Common myeloid progenitor, CD34-positive (primary cell): ENCODE data around the gene LPIN1.

ENCODE experiments used
- CTCF ChIA-PET: fragments of 350-600 bp; sonication (Branson Sonifier 250); formaldehyde crosslinking; loops from one replicate; lab custom pipeline; 2021; ENCODE audit warnings: antibody characterized with exemption; lab: Charles Lee
- POLR2A ChIA-PET: fragments of 350-600 bp; sonication (Branson Sonifier 250); formaldehyde crosslinking; loops from one replicate; lab custom pipeline; 2021; ENCODE audit warnings: antibody characterized with exemption; lab: Charles Lee
- DNase-seq, 3 donors: peaks; one replicate each; pipeline versions ENCODE4 v3.0.0 to v3.0.0-alpha.2; 2013
- H3K27ac ChIP-seq, 2 experiments: 1 replicate in 1 of 2; 2 replicates in 1 of 2; pipeline ENCODE4 v1.7.0; 2013; ENCODE audit warnings: inconsistent platforms in 2 of 2, low read length in 2 of 2, mild to moderate bottlenecking in 2 of 2, low read depth in 1 of 2, moderate library complexity in 1 of 2; ENCODE audit not compliant: severe bottlenecking in 2 of 2, insufficient read depth in 1 of 2, poor library complexity in 1 of 2
- H3K27me3 ChIP-seq, 5 experiments: replicated peaks in 2 of 5; 1 replicate in 3 of 5; 2 replicates in 2 of 5; pipeline versions ENCODE4 v1.6.1 to v1.7.0; 2013; ENCODE audit warnings: low read length in 4 of 5, mild to moderate bottlenecking in 2 of 5, moderate library complexity in 2 of 5, inconsistent platforms in 1 of 5; ENCODE audit not compliant: insufficient read depth in 5 of 5, control insufficient read depth in 4 of 5
- H3K36me3 ChIP-seq, 4 experiments: 1 replicate in 2 of 4; 2 replicates in 2 of 4; pipeline versions ENCODE4 v1.6.1 to v1.7.0; 2013; ENCODE audit warnings: low read length in 3 of 4, control low read depth in 1 of 4, mild to moderate bottlenecking in 1 of 4; ENCODE audit not compliant: control insufficient read depth in 4 of 4, insufficient read depth in 4 of 4
- H3K4me1 ChIP-seq, 4 experiments: 1 replicate in 3 of 4; 2 replicates in 1 of 4; pipeline versions ENCODE4 v1.6.1 to v1.7.1; 2013; ENCODE audit warnings: low read length in 3 of 4, mild to moderate bottlenecking in 3 of 4, control low read depth in 1 of 4, inconsistent platforms in 1 of 4, moderate library complexity in 1 of 4; ENCODE audit not compliant: control insufficient read depth in 4 of 4, insufficient read depth in 4 of 4; ENCODE audit errors: control extremely low read depth in 1 of 4
- H3K4me3 ChIP-seq, 7 experiments: 1 replicate in 4 of 7; 2 replicates in 3 of 7; pipeline versions ENCODE4 v1.5.1 to v1.7.0; 2013; ENCODE audit warnings: mild to moderate bottlenecking in 7 of 7, low read length in 6 of 7, moderate library complexity in 6 of 7, inconsistent platforms in 2 of 7, low read depth in 2 of 7, control low read depth in 1 of 7; ENCODE audit not compliant: insufficient read depth in 4 of 7, control insufficient read depth in 1 of 7; ENCODE audit errors: extremely low read depth in 1 of 7
- H3K9me3 ChIP-seq, 5 experiments: 1 replicate in 4 of 5; 2 replicates in 1 of 5; pipeline versions ENCODE4 v1.6.1 to v1.7.1; 2013; ENCODE audit warnings: low read length in 4 of 5, mild to moderate bottlenecking in 2 of 5, inconsistent platforms in 1 of 5, low read depth in 1 of 5, moderate library complexity in 1 of 5; ENCODE audit not compliant: control insufficient read depth in 4 of 5, insufficient read depth in 2 of 5; ENCODE audit errors: control extremely low read depth in 1 of 5
- WGBS: methylation state at CpG from one replicate; pipeline ENCODE4 v1.1.5; 2013; ENCODE audit not compliant: insufficient coverage; 5-methylcytosine and 5-hydroxymethylcytosine counted together

Gene LPIN1

DNA sequence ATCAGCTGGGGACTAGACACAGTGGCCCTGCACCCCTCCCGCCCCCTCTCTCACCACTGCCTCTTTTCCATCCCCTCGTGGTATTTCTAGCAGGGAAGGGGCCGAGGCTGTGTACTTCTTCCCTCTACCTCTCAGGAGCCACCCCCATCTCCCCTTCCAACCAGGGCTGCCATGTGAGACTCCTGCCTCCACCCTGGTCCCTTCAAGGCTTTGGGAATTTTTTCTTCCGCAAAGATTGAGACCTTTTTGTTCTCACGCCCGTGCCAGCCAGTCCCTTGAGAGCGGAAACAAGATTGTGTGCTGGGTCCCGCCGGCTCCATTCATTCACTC is 39.1 kb downstream of the LPIN1 start:
- WGBS, result 94% methylated on average over 8 of the region's 9 CpGs
- CTCF ChIA-PET, result interaction anchor here (0.8 to 15.5 kb wide), 11 partner anchors 10 to 109 kb away, joined by 3 to 430 read pairs (median 5); partner anchors contain the start of gene LPIN1

DNA sequence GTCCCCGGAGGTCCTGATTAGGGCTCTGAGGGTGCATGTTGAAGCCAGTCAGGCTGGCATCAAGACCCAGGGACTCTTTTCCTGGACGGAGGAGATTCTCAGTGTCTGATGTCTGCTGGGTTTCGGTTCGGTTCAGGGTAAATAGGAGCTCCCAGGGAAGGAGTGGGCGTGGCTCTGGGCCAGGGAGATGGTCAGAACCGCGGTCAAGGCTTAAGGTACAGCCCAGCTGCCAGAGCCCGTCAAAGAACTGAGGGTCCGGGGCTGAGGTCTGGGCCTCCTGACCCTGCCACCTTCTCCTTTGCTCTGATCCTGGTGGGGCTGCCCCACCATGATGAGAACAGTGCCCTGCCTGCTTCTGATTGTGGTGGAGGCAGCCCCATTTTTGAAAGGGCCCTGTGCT is 39.8 kb downstream of the LPIN1 start:
- Histone ChIP-seq H3K36me3 (peaks cover 17 to 98% (median 78%) of the 10 kb centered on the region in 4 experiments), H3K4me1 (no peaks in the 10 kb centered on the region), H3K4me3 (no peak overlapping the region), H3K27ac (no peak overlapping the region), H3K27me3 (no peaks in the 10 kb centered on the region), H3K9me3 (no peaks in the 10 kb centered on the region)
- WGBS, result 96% methylated on average over 3 of the region's 9 CpGs
- ChIA-PET CTCF (interaction anchor here (0.6 to 15.5 kb wide), 7 partner anchors 14 to 200 kb away, joined by 3 to 430 read pairs (median 3); partner anchors contain the start of gene LPIN1), POLR2A (no interaction called here)
- DNase-seq, result no peak

More for the DNA sequence above, 39.1 kb downstream of the LPIN1 start:
- no peaks in the 10 kb centered on the region for H3K27me3 ChIP-seq
- H3K27ac ChIP-seq, result no peak overlapping the region
- H3K9me3 ChIP-seq, result no peaks in the 10 kb centered on the region
- no peaks in the 10 kb centered on the region for H3K4me1 ChIP-seq
- H3K36me3 ChIP-seq, result peaks cover 23 to 98% (median 79%) of the 10 kb centered on the region in 4 experiments
- POLR2A ChIA-PET, result no interaction called here
- H3K4me3 ChIP-seq, result no peak overlapping the region
- no peak for DNase-seq

DNA sequence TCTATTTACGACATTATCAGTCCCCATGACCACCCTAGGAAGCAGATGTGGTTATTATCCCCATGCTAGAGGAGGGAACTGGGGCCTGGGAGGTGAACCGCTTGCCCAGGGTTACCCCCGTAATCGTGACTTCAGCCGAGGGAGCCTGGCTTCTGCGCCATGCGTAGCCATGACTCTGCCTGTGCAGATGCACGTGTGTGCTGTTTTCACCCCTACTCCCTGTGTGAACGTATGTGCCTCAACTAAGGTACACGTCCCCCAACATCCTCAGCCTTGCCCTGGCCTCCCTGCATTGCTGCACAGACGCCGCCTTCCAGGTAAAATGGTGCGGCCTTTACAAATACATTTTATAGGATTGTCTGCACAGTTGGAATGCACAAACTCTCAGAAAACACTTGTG is 40.2 kb downstream of the LPIN1 start:
- POLR2A ChIA-PET, result no interaction called here

DNA sequence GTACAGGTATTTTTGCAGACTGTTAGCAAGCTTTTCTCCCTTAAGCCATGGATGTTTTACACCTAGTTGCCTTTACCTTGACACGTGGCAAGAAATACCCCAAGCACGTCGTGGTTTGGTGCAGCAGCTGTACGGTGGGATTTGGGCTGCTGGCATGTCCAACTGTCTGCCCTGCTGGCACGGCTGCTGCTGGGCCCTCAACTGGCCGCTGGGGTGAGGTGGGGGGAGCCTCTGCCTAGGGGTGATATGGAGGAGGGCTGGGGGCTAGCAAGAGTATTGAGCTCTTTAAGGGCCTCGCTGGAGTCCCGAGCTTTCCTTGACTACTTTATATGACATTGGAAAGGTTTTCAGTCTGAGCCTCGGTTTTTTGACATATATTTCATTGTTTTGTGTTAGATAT is 41.6 kb downstream of the LPIN1 start:
- 88% methylated on average over 6 of the region's 9 CpGs for WGBS
- H3K36me3 ChIP-seq, result peaks cover 20 to 98% (median 75%) of the 10 kb centered on the region in 4 experiments
- H3K4me3 ChIP-seq, result no peak overlapping the region
- POLR2A ChIA-PET, result no interaction called here
- no peaks in the 10 kb centered on the region for H3K9me3 ChIP-seq
- H3K4me1 ChIP-seq, result no peaks in the 10 kb centered on the region
- CTCF ChIA-PET, result interaction anchor here (1.2 to 15.5 kb wide), 5 partner anchors 13 to 96 kb away, joined by 3 to 430 read pairs (median 32); partner anchors contain the start of gene LPIN1
- H3K27ac ChIP-seq, result no peak overlapping the region
- no peaks in the 10 kb centered on the region for H3K27me3 ChIP-seq
- no peak for DNase-seq

More for the DNA sequence above, 40.2 kb downstream of the LPIN1 start:
- Histone ChIP-seq H3K27ac (no peak overlapping the region), H3K9me3 (no peaks in the 10 kb centered on the region), H3K36me3 (peaks cover 15 to 98% (median 77%) of the 10 kb centered on the region in 4 experiments), H3K4me3 (no peak overlapping the region), H3K27me3 (no peaks in the 10 kb centered on the region), H3K4me1 (no peaks in the 10 kb centered on the region)
- CTCF ChIA-PET, result interaction anchor here (0.6 to 15.5 kb wide), 8 partner anchors 7 to 200 kb away, joined by 3 to 430 read pairs (median 3); partner anchors contain the start of gene LPIN1
- WGBS, result 97% methylated on average over 10 of the region's 13 CpGs
- DNase-seq, result no peak

DNA sequence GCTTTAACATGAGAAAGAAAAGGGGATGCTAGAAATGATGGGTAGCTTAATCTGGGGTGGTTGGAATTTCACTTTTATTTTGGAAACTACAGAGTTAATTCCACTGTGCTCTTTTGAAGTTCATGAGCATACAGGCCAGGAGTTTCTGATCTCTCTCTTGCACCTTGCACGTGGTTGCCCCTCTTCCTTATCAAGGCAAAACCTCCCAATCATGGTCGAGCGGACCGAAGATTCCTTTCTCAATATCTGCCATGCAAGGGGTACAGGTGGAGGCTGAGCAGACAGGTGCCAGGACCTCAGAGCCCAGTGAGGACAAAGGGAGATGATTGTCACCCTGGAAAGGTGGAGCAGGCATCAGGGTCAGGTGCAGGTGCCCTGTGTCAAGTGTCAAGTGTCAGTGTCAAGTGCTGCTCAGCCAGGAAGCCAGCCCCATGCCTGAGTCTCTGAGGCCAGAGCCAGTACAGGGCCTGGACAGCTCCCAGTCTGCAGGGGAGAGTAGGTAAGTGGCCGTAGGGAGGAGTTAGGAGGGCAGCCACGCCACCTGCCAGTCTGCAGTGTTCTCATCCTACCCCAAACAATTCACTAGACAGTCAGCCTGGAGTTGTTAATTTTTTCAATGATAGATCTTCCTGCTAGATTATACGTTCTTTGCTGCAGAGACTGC is 42.2 kb downstream of the LPIN1 start:
- WGBS, result 82% methylated on average over 5 of the region's 7 CpGs
- CTCF ChIA-PET, result interaction anchor here (1.0 to 15.5 kb wide), 7 partner anchors 8 to 96 kb away, joined by 3 to 430 read pairs (median 5); partner anchors contain the start of gene LPIN1
- no peaks in the 10 kb centered on the region for H3K27me3 ChIP-seq
- no peak overlapping the region for H3K27ac ChIP-seq
- H3K36me3 ChIP-seq, result peaks cover 21 to 98% (median 76%) of the 10 kb centered on the region in 4 experiments
- no peaks in the 10 kb centered on the region for H3K4me1 ChIP-seq
- POLR2A ChIA-PET, result no interaction called here
- no peaks in the 10 kb centered on the region for H3K9me3 ChIP-seq
- DNase-seq, result no peak
- no peak overlapping the region for H3K4me3 ChIP-seq

DNA sequence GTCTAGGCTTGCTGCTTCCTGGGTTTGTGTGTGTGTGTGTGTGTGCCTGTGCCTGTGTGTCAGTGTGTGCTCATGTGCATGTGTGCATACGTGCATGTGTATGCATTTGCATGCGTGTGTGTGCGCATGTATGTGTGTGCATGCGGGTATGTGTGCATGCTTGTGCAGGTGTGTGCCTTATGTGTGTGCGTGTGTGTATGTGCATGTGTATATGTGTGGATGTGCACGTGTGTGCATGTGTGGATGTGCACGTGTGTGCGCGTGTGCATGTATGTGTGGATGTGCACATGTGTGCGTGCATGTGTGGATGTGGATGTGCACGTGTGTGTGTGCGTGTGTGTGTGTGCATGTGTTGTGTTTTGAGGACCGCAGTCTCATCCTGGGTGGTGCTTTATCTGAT is 42.8 kb downstream of the LPIN1 start:
- no peaks in the 10 kb centered on the region for H3K4me1 ChIP-seq
- no peak overlapping the region for H3K27ac ChIP-seq
- H3K27me3 ChIP-seq, result no peaks in the 10 kb centered on the region
- H3K4me3 ChIP-seq, result no peak overlapping the region
- ChIA-PET CTCF (interaction anchor here (0.9 to 15.5 kb wide), 6 partner anchors 8 to 97 kb away, joined by 3 to 430 read pairs (median 18); partner anchors contain the start of gene LPIN1), POLR2A (no interaction called here)
- no peak for DNase-seq
- H3K9me3 ChIP-seq, result no peaks in the 10 kb centered on the region
- H3K36me3 ChIP-seq, result peaks cover 21 to 97% (median 76%) of the 10 kb centered on the region in 4 experiments
- WGBS, result 97% methylated on average over 13 of the region's 13 CpGs

DNA sequence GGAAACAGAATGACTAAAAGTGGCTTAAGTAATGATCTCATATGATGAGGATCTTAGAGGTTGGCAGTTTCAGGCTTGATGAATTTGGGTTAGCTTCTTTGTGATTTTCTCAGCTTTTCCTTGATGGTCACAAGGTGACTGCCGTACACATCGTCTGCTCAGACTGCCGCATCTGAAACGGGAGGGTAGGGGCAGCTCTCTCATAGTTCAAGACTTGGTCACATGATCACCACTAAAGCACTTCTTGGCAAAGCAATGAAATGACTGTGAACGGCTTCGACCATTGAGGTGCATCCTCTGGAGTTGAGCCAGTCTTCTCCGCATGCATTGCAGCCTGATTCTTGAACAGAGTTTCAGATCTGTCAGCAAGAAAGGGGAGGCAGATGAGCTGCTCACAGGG is 43.8 kb downstream of the LPIN1 start:
- no peaks in the 10 kb centered on the region for H3K4me1 ChIP-seq
- CTCF ChIA-PET, result interaction anchor here (15.5 kb wide), 1 partner anchor 98 kb away, joined by 344 read pairs; no protein-coding TSS in a partner anchor
- no peak overlapping the region for H3K27ac ChIP-seq
- no peaks in the 10 kb centered on the region for H3K9me3 ChIP-seq
- POLR2A ChIA-PET, result no interaction called here
- H3K36me3 ChIP-seq, result peaks cover 25 to 97% (median 76%) of the 10 kb centered on the region in 4 experiments
- no peaks in the 10 kb centered on the region for H3K27me3 ChIP-seq
- WGBS, result 97% methylated on average over 7 of the region's 7 CpGs
- DNase-seq, result no peak
- H3K4me3 ChIP-seq, result no peak overlapping the region
